ENCODE results near the gene ISLR.
"Not testable (repeated sequence)": the region's sequence is repeated elsewhere in the genome, so short reads cannot be mapped to it uniquely, and the experiment has no call there.

The ISLR gene

GRCh38 chr15:74137537-74137894 lies 36.0 kb upstream of the ISLR start:
- no peak for DNase-seq (ENCODE audit: low read depth in 2 of 2)

- no peak for DNase-seq (ENCODE audit: low read depth in 2 of 2)
These were observed 34.9 kb upstream of the ISLR start for GRCh38 chr15:74138642-74139041.

GRCh38 chr15:74141591-74141990 lies 31.9 kb upstream of the ISLR start:
- DNase-seq (ENCODE audit: low read depth in 2 of 2): no peak

- DNase-seq (ENCODE audit: low read depth in 2 of 2): no peak
These were observed 29.2 kb upstream of the ISLR start for GRCh38 chr15:74144153-74144775.

- DNase-seq (ENCODE audit: low read depth in 2 of 2): no peak
These were observed 27.2 kb upstream of the ISLR start for GRCh38 chr15:74146277-74146800.

- DNase-seq (ENCODE audit: low read depth in 2 of 2): no peak
These were observed 26.5 kb upstream of the ISLR start for GRCh38 chr15:74147051-74147450.

GRCh38 chr15:74155766-74156417 lies 17.6 kb upstream of the ISLR start:
- DNase-seq (ENCODE audit: low read depth in 2 of 2): no peak

GRCh38 chr15:74156678-74157411 lies 16.7 kb upstream of the ISLR start:
- no peak for DNase-seq (ENCODE audit: low read depth in 2 of 2)

- no peak for DNase-seq (ENCODE audit: low read depth in 2 of 2)
These were observed 15.4 kb upstream of the ISLR start for GRCh38 chr15:74157868-74158827.

GRCh38 chr15:74158855-74159650 lies 14.5 kb upstream of the ISLR start:
- no peak for DNase-seq (ENCODE audit: low read depth in 2 of 2)

- no peak for DNase-seq (ENCODE audit: low read depth in 2 of 2)
These were observed 13.7 kb upstream of the ISLR start for GRCh38 chr15:74159773-74160172.

GRCh38 chr15:74160390-74160789 lies 13.1 kb upstream of the ISLR start:
- DNase-seq (ENCODE audit: low read depth in 2 of 2): not testable (repeated sequence)

- DNase-seq (ENCODE audit: low read depth in 2 of 2): not testable (repeated sequence)
These were observed 11.3 kb upstream of the ISLR start for GRCh38 chr15:74162195-74162536.

GRCh38 chr15:74165461-74165860 lies 8.0 kb upstream of the ISLR start:
- DNase-seq (ENCODE audit: low read depth in 2 of 2): no peak

GRCh38 chr15:74167891-74168331 lies 5.6 kb upstream of the ISLR start:
- DNase-seq (ENCODE audit: low read depth in 2 of 2): no peak

- no peak for DNase-seq (ENCODE audit: low read depth in 2 of 2)
These were observed 4.8 kb upstream of the ISLR start for GRCh38 chr15:74168711-74169126.

GRCh38 chr15:74170071-74170844 lies 3.3 kb upstream of the ISLR start:
- no peak for DNase-seq (ENCODE audit: low read depth in 2 of 2)

- no peak for DNase-seq (ENCODE audit: low read depth in 2 of 2)
These were observed 2.5 kb upstream of the ISLR start for GRCh38 chr15:74170875-74171578.

GRCh38 chr15:74171965-74172541 lies 1.5 kb upstream of the ISLR start:
- no peak for DNase-seq (ENCODE audit: low read depth in 2 of 2)
